ENCODE data around the gene FILIP1.

Gene FILIP1

DNA sequence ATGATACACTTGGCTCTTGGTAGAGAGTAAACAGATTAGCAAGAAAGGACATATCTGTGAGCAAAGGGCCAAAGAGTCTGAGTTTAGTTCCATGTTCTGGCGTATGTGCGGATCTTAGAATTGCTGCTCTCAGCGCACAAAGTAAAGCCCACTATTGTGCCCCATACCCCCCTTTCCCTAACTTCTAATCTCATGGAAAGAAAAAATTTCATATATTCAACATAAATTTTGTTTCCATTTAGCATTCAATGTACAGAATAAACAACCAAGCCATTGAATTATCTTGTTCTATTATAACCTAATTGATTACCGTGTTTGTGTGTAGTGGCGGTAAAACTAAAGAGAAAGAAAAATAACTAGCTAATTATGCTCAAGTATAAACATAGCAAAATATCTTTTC, 30.5 kb downstream of the FILIP1 start:
- no peak for DNase-seq (ENCODE audit: low read depth)
- H3K4me3 ChIP-seq (ENCODE audit: low read depth, low read length), result no peak overlapping the region
- TF ChIP-seq, protein P1, sequence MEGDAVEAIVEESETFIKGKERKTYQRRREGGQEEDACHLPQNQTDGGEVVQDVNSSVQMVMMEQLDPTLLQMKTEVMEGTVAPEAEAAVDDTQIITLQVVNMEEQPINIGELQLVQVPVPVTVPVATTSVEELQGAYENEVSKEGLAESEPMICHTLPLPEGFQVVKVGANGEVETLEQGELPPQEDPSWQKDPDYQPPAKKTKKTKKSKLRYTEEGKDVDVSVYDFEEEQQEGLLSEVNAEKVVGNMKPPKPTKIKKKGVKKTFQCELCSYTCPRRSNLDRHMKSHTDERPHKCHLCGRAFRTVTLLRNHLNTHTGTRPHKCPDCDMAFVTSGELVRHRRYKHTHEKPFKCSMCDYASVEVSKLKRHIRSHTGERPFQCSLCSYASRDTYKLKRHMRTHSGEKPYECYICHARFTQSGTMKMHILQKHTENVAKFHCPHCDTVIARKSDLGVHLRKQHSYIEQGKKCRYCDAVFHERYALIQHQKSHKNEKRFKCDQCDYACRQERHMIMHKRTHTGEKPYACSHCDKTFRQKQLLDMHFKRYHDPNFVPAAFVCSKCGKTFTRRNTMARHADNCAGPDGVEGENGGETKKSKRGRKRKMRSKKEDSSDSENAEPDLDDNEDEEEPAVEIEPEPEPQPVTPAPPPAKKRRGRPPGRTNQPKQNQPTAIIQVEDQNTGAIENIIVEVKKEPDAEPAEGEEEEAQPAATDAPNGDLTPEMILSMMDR (IDR thresholded peaks at IDR 0.05; ENCODE audit: control insufficient read depth, extremely low read depth, insufficient read depth), result no peak

DNA sequence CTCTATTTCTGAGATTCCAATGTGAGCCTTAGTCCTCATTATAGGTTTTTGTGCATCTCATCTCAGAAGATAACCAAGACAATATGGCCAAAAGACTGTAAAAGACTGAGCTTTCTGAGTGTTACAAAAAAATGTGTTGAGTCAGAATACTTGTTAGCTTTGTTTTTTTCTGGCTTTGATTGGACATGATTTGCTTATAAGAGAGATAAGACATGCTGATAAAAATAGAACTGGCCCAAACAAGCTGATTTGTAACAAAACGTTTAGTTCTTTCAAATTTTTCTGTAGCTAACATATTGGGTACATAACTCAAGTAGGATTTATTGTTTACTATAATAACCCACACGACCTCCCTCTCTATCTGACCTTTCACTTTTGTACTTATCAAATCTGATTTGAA, 32.9 kb downstream of the FILIP1 start:
- no peak overlapping the region for H3K4me3 ChIP-seq (ENCODE audit: low read depth, low read length)
- TF ChIP-seq, protein P1 (IDR thresholded peaks at IDR 0.05; ENCODE audit: control insufficient read depth, extremely low read depth, insufficient read depth), result no peak
- DNase-seq (ENCODE audit: low read depth), result no peak

DNA sequence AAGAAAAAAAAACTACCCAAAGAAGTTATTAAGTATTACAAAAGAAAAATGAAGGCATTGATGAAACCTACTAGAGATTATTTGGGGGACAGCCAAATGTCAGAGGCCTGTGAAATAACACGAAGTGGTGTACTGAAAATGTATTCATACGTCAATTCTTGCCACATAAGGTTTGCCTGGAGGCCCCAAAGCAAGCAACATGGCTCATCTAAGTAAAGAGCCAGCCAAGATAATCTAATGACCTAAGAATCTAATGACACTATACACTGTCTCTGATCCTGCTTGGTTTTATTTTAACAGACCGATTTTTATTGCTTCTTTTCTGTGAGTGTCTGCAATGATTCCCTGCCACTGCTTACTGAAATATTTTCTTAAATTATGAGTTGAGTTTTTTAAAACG, 34.7 kb downstream of the FILIP1 start:
- no peak overlapping the region for H3K4me3 ChIP-seq (ENCODE audit: low read depth, low read length)
- DNase-seq (ENCODE audit: low read depth), result no peak
- TF ChIP-seq, protein P1 (IDR thresholded peaks at IDR 0.05; ENCODE audit: control insufficient read depth, extremely low read depth, insufficient read depth), result no peak

DNA sequence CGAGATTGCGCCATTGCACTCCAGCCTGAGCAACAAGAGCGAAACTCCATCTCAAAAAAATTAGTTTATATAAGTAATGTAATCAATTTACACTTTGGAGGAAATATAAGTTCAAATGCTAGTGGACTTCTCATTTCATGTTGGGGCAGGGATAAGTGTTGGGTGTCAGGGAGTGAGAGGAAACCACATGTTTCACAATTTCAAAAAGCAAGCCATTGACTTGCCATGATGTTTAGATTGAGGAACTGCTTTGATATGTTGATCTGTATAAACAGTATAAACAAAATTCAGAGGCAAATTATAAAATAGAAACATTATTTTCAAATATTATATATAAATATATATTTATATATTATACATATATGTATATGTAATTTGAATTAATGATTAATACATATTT, 42.7 kb downstream of the FILIP1 start:
- no peak overlapping the region for H3K4me3 ChIP-seq (ENCODE audit: low read depth, low read length)
- TF ChIP-seq, protein P1 (IDR thresholded peaks at IDR 0.05; ENCODE audit: control insufficient read depth, extremely low read depth, insufficient read depth), result no peak

DNA sequence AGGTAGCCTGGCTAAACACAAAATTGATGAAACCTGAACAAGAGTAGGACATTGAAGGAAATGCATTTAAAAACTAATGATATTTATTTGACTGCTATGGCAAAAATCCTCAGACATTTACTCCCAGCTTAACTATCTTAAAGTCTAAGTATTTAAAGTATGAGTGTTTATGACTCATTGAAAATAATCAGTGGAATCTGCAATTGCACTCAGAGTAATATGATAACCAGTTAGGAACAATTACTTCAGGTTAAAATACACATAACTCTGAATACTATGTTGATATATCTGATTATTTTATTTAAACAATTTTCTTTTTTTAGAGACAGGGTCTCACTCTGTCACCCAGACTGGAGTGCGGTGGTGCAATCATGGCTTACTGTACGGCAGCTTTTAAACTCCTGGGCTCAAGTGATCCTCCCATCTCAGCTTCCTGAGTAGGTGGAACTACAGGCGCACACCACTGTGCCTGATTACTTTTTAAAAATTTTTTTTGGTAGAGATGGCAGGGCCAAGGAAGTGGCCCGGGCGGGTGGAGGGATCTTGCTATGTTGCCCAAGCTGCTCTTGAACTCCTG, 43.9 kb downstream of the FILIP1 start:
- DNase-seq (ENCODE audit: low read depth), result no peak
- TF ChIP-seq, protein P1 (IDR thresholded peaks at IDR 0.05; ENCODE audit: control insufficient read depth, extremely low read depth, insufficient read depth), result no peak
- H3K4me3 ChIP-seq (ENCODE audit: low read depth, low read length), result no peak overlapping the region

More for the DNA sequence above, 42.7 kb downstream of the FILIP1 start:
- no peak for DNase-seq (ENCODE audit: low read depth)

DNA sequence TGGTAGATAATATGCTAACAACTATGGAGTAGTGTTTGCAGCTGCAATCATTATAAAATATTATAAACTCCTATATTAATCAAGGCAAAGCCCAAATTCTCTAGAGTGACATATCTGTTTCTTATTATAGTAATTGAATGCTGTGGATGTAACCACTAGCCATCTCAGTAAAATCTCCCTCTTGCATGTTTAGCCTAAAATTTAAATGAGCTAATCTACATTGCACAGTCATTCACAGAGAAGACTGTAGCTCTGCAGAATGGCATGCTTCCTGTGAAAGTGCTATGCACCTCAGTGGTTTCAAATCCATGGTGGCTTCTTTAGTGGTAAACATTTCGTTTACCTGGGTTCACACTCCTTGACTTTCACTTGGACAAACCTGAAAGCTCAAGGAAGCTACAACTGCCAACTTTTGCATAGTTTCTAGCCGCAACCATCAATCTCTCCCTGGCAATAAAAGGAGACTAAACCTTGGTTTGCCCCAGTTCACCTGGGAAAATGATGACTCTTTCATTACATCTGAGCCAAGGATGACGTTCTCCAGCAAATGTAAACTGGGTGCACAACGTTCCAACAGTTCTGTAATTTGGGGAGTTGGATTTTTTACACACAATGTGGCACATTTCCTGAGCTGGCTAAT, 47.2 kb downstream of the FILIP1 start:
- TF ChIP-seq, protein P1 (IDR thresholded peaks at IDR 0.05; ENCODE audit: control insufficient read depth, extremely low read depth, insufficient read depth), result no peak
- no peak overlapping the region for H3K4me3 ChIP-seq (ENCODE audit: low read depth, low read length)
- no peak for DNase-seq (ENCODE audit: low read depth)

DNA sequence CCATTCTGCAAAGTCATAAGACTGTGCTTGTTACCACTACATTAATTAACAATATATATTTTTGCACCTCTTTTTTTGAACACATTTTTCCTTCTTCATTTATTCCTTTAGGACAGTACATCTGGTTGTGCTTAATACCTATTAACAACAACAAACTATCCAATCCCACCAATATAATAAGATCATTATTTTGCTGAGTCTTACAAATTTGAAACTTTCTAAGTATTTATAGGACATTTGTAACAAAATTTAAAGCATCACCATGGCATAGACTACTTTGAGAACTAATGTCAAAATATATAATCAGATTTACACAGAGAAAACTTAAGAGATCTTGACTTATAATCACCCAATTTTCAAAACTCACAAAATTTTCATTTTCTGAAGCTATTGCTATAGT, 47.9 kb downstream of the FILIP1 start:
- TF ChIP-seq, protein P1 (IDR thresholded peaks at IDR 0.05; ENCODE audit: control insufficient read depth, extremely low read depth, insufficient read depth), result no peak
- H3K4me3 ChIP-seq (ENCODE audit: low read depth, low read length), result no peak overlapping the region
- no peak for DNase-seq (ENCODE audit: low read depth)

Data from LNCaP clone FGC (cell line).